C4-2B (cell line): ENCODE data around the gene HOXC10.

Source experiments
- ZFX ChIP-seq: fragments of 450-650 bp; IDR thresholded peaks from 2 replicates; pipeline ENCODE4 v1.6.1; 2017
- TF ChIP-seq, protein P1 (sequence below): fragments of 450-650 bp; conservative IDR thresholded peaks from 2 replicates; pipeline ENCODE4 v1.5.1; 2017; ENCODE audit warnings: mild to moderate bottlenecking

DNA sequence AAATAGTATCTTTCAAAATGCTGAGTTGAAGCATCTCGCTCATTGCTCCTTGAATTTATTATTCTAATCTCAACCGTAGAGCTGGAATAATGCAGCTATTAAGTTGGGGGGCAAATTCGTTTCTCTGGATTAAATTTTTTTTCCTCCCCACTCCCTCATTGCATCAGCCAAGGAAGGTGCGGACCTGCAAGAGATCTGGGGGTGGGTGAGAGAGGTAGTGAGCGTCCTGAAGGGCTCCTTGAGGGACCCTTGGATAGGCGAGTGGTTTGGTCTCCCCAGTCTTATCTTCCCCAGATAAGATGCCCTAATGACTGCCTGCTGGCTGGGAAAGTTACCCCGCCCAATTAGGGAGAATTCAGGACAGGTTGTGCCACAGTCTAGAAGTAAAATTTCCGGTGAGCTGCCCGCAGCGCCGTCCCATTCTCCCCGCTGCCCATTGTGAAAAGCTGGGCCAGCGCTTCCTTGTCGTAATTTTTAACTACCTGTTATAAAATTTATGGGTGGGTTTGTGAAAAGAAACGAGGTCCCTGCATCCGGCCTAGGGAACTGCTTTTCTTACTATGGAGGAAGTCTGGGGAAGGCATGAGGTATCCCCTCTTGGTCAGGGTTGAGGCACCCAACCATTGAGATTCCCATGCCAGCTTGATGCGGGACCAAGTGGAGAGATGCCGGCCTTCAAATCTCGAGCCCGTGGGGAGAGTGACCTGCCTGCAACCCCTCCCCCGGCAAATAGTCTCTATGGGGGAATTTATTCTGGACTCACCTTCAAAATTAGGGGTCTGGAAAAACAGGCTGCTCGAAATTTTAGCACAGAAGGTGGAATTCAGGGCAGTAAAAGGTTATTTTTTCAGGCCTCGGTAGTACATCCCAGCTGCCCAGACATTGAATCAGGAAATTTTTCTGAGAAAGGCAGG is 30.3 kb downstream of the HOXC10 start:
- TF ChIP-seq, protein P1, sequence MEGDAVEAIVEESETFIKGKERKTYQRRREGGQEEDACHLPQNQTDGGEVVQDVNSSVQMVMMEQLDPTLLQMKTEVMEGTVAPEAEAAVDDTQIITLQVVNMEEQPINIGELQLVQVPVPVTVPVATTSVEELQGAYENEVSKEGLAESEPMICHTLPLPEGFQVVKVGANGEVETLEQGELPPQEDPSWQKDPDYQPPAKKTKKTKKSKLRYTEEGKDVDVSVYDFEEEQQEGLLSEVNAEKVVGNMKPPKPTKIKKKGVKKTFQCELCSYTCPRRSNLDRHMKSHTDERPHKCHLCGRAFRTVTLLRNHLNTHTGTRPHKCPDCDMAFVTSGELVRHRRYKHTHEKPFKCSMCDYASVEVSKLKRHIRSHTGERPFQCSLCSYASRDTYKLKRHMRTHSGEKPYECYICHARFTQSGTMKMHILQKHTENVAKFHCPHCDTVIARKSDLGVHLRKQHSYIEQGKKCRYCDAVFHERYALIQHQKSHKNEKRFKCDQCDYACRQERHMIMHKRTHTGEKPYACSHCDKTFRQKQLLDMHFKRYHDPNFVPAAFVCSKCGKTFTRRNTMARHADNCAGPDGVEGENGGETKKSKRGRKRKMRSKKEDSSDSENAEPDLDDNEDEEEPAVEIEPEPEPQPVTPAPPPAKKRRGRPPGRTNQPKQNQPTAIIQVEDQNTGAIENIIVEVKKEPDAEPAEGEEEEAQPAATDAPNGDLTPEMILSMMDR: no peak
- TF ChIP-seq ZFX: no peak
